Hematopoietic multipotent progenitor cell (in vitro differentiated cells): Measurements from ENCODE around the gene DCXR. TPM values are rescaled to one million over a fixed set of nuclear protein-coding genes. Genes with fewer than 3 reads are reported as not detected.

Experiments used
- DNase-seq, 3 donors: peaks; one replicate each; pipeline ENCODE4 v3.0.0-alpha.2; 2011 to 2015; ENCODE audit warnings: low read depth in 2 of 3, low spot score in 2 of 3
- total RNA-seq: library from RNA; depleted of rRNA; stranded (reverse); fragments of >200 nt; gene quantifications from one replicate; pipeline ENCODE4 v1.2.3, GENCODE V29; 2012

Gene DCXR
- total RNA-seq, 1 donor: 57.9 TPM

GRCh38 chr17:82000803-82001570, 36.5 kb downstream of the DCXR start:
- no peak for DNase-seq

DNA sequence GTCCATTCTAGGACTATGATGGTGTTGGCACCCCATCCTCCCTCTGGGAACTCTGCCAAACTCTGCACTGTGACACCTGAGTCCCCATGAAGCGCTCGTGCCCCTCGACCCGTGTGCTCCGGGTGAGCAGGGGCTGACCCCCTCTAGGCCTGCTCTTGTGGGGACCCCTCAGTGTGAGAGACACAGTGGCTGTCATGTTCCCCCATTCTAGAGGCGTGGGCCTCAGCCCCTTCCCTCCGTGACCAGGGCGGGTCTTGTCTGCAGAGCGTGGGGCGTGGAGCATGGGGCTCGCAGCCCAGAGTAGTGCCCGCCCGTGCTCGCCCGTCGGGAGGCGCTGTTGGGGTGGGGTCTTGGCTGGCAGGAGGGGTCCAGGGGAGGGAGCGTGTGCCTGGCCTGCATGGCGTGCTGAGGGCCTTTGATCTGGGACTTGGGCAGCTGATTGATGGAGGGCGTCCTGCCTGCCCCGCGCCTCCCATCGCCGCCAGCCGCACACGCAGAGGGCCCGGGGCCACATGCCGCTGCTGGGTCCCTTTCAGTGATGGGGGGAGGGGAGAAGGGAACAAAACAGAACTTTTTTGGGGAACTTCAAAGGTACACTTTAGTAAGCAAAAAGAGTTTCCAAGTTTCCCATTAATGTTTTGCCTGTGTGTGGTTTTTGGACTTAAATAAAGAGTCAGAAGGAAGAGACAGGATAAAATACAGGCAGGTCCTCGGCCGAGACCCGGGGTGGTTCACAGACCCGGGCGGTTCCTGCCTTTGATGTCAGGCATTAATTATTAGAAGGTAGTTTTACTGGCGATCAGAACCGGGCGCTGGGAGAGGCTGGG, 37.3 kb downstream of the DCXR start:
- no peak for DNase-seq

- DNase-seq: no peak
These were observed 37.9 kb downstream of the DCXR start for GRCh38 chr17:81999587-81999975.

DNA sequence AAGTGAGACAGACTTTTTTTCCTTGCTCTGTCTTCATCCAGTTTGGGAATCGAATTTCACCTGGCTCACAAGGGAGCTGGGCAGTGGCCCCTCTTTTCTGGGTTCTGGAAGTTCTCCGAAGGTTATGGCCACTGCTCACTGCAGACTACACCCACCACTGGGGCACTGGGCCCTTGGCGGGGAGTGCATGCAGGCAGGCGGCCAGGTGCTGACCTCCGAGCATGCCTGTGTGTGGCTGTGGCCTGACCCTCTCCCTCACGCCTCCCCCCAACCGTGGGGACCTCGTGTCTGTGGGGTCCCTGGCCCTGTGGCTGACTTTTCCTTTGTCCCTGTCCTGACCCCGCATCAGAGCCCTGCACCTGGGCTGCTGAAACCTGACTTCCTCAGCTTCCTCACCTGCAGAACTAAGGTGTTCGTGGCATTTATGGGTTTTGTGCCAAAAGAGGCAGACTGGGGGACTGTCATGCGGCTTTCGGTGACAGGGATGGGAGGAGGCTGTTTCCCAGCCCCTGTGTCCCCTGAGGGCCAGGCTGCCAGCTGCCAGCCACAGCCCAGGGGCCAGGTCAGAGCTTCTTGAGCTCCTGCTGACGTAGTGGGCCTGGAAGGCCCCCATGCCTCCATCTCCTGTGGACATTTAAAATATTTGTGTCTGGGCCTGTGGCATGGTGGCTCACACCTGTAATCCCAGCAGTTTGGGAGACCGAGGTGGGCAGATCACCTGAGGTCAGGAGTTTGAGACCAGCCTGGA, 38.6 kb downstream of the DCXR start:
- no peak for DNase-seq

GRCh38 chr17:81998212-81998611, 39.3 kb downstream of the DCXR start:
- DNase-seq: no peak

- no peak for DNase-seq
These were observed 40.6 kb downstream of the DCXR start for GRCh38 chr17:81996757-81997441.

GRCh38 chr17:81996232-81996756, 41.2 kb downstream of the DCXR start:
- DNase-seq: no peak

DNA sequence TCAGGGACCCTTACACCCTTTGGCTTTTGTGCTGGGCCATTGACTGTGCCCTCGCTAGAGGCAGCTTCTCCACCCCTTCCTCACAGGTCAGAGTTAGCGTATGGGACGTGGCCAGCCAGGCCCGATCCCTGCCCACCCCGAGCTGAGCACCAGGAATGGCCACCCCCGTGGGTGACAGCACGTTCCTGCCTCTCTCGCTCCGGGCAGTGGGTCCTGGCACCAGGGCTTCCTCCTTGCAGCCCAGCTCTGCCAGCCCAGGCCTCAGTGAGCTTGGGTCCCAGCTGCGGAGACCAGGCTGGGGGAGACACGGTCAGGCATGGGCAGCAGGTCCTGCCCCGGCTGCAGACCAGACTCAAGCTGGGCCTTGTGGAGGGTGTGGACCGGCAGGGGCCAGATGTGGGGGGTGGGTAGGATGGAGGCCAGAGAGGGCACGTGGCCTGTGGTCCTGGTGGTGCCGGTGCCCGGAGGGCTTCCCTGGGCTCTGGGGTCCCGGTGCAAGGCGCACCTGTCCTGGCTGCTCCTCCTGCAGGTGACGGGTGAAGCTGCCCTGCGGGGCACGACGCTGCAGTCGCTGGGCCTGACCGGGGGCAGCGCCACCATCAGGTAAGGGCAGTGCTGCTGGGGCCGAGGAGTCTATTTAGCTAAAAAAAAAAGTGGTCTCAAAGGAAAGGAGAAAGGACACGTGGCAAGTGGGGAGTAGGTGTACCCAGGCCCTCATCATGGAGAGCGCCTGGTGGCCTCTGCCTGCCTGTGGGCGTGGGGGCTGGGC, 41.9 kb downstream of the DCXR start:
- no peak for DNase-seq

- DNase-seq: no peak
These were observed 42.7 kb downstream of the DCXR start for GRCh38 chr17:81994593-81995462.

DNA sequence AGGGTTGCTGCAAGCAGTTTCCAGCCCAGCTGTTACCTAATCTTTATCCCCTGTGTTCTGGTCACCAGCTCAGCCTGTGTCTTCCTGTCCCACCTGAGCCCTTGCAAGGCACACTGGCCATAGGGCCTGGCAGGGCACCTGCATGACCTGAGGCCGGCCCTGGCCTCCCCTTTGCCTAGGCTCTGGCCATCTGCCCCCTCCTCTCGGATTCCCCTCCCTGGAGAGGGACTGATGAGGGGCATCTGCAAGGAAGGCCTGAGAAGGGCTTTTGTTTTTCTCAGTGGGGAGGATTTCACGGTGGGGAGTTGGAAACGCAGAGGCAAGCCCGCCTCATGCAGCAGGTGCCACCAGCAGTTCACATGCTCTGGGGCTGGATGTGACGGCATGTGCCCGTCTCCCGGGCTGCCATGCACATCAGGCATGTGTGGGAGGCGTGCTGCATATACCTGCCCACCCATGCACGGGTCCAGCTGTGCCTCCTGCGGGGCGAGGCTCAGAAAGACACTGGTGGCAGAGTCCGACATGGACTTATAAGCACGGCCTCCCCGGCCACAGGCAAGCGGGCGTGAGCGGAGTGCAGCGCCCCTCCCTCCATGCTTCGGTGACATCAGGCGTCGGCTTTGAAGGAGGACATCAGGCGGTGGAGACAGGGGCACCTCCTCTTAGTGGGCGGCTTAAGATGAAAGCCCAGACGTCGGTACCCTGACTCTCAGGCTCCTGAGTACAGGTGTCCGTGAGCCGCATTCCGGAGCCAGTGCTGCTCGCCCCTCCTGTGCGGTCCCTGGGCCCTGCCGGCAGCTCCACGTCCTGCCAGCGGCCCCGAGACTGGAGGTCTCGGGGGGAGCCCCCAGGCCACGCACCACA, 43.5 kb downstream of the DCXR start:
- no peak for DNase-seq

GRCh38 chr17:81992306-81993102, 45.0 kb downstream of the DCXR start:
- no peak for DNase-seq

DNA sequence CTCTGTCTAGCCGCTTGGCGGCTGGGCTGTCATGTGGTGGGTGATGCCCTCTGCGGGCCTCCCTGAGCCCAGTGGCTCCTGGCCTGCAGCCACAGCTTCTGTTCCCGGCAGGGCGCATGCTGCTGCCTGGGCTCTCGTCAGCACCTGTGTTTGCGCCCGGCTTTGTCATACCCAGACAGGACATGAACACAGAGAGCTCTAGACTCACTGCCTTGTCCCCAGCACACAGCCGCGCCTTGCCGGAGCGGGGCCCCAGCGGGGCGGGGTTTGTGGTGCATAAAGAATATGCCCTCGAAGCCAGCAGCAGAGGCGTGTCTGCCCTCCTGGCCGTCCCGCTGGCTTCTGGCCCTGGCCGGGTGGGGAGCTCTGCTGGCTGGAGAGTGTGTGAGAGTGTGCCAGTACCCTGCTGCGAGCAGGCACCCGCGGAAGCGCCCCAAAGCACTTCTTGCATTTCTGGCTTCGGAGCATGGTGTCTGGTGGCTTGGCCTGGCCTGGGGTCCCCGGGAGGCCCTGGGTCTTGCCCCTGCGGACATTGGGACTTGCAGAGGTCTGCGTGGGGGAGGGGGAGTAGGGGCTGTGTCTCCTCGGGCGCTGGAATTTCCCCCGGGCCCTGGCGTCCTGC, 45.7 kb downstream of the DCXR start:
- no peak for DNase-seq

DNA sequence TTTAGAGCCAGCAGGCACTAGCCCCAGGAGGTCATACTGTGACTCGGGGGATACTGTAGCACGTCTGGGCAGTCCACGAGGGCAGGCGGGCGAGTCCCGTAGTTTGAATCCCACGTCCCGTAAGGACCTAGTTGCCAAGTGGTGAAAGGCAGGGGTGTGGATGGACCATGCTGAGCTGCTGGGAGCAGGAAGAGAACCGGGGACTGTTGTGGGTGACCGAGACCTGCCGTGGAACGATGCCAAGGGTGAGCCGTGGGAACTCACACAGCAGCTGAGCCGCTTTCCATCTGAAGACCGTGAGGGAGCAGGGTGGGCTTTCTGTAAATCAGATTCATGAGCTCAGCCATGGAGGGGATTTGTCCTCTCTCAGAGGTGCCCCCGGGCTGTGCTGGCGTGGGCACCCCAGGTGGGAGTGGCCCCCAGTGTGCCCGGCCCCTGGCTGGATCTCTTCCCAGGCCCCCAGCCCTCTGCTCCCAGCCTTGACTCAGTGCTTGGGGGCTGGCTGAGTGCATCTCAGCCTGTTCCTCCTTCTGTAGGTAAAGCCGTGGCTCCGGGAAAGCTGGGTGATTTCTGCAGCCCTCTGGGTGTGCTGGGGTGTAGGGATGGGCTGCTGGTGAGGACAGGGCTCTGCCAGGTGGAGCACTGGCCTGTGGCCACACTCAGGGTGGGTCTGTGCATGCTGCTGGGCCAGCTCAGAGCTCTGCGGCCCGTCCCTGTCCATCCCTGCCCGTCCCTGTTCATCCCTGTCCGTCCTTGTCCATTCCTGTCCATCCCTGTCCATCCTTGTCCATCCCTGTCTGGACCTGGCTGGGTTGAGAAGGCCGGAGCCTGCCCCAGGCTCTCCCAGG, 46.4 kb downstream of the DCXR start:
- no peak for DNase-seq

- no peak for DNase-seq
These were observed 50.2 kb downstream of the DCXR start for GRCh38 chr17:81987161-81987770.

- DNase-seq: no peak
These were observed 50.9 kb downstream of the DCXR start for GRCh38 chr17:81986606-81987005.
